ENCODE results near the gene RGMA. TPM values are rescaled to one million over a fixed set of nuclear protein-coding genes. Genes with fewer than 3 reads are reported as not detected.

Gene RGMA
- total and polyA plus RNA-seq, 2 donors (not counting 3 experiments of a cell fraction or from before 2014, with no cell fraction given), result 0.06 to 0.13 TPM

DNA sequence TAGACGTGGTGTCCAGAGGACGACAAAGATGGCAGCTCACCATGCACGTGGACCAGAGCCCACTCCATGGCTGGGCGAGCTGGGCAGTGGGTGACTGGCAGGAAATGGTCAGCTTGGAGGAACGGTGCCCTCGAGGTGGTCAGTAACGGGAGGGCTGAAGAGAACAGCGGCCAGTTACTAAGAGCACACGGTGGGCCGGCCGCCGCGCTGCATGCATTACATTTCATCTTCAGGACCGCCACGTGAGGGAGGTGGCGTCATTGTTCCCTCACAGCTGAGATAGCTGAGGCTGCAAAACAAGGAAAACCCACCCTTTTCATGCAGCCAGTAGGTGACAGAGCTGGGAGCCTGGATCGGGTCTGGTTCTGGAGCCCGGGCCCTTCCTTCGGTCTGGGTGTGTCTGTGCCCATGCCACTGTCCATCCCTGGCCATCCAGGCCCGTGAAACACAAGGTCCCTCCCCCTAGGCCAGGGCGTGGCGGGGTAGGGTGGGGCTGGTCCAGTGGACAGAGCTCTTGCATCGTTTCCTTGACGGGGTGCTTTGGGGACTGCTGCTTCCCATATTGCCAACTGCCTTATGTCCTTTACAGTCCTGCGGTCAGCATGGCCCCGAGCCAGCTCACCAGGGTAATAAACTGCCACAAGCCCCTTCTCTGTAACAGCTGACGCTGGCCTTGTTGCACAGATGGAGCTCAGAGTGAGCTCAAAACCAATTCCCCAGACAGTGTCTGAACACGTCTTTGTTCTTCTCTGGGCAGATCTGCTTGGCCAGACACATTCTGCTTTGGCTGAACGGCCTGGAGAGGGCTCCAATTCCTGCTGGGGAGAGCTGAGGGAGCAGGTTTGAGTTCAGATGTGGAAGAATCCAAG is 51.8 kb downstream of the RGMA start:
- no peak overlapping the region for H3K27ac ChIP-seq (ENCODE audit: insufficient read depth, low read depth, low read length)
- H3K9me1 ChIP-seq (replicated peaks; ENCODE audit: control insufficient read depth, extremely low read depth, insufficient read depth, low read length), result no peaks in the 10 kb centered on the region
- H3K4me3 ChIP-seq (replicated peaks in 1 of 3; ENCODE audit: insufficient read depth in 1 of 3, low read depth in 1 of 3, low read length in 3 of 3), result no peak overlapping the region
- no peaks in the 10 kb centered on the region for H3K79me2 ChIP-seq (ENCODE audit: control insufficient read depth, insufficient read depth, low read length)
- H3K27me3 ChIP-seq (ENCODE audit: control insufficient read depth in 2 of 2, insufficient read depth in 2 of 2, low read length in 2 of 2), result no peaks in the 10 kb centered on the region
- H3K9me3 ChIP-seq (replicated peaks; ENCODE audit: control insufficient read depth, insufficient read depth, low read length), result no peaks in the 10 kb centered on the region
- no peak overlapping the region for H3K9ac ChIP-seq (replicated peaks; ENCODE audit: extremely low read depth, insufficient read depth, low read length)
- DNase-seq (ENCODE audit: low read depth, low spot score) (no peak), FAIRE-seq (no peak)
- H3K4me2 ChIP-seq (ENCODE audit: insufficient read depth, low read length), result no peak overlapping the region
- CTCF ChIA-PET, result interaction anchor here (0.8 to 4.8 kb wide), 2 partner anchors 240 to 1287 kb away, joined by 3 to 29 read pairs; no protein-coding TSS in a partner anchor
- H3K36me3 ChIP-seq (ENCODE audit: control insufficient read depth in 2 of 2, extremely low read depth in 1 of 2, insufficient read depth in 2 of 2, low read length in 2 of 2), result no peaks in the 10 kb centered on the region
- no peaks in the 10 kb centered on the region for H3K4me1 ChIP-seq (ENCODE audit: control insufficient read depth, extremely low read depth, insufficient read depth, low read length)
- TF ChIP-seq, protein P1, sequence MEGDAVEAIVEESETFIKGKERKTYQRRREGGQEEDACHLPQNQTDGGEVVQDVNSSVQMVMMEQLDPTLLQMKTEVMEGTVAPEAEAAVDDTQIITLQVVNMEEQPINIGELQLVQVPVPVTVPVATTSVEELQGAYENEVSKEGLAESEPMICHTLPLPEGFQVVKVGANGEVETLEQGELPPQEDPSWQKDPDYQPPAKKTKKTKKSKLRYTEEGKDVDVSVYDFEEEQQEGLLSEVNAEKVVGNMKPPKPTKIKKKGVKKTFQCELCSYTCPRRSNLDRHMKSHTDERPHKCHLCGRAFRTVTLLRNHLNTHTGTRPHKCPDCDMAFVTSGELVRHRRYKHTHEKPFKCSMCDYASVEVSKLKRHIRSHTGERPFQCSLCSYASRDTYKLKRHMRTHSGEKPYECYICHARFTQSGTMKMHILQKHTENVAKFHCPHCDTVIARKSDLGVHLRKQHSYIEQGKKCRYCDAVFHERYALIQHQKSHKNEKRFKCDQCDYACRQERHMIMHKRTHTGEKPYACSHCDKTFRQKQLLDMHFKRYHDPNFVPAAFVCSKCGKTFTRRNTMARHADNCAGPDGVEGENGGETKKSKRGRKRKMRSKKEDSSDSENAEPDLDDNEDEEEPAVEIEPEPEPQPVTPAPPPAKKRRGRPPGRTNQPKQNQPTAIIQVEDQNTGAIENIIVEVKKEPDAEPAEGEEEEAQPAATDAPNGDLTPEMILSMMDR (IDR thresholded peaks at IDR 0.05; ENCODE audit: extremely low read depth in 1 of 2, insufficient read depth in 1 of 2, low read depth in 1 of 2, low read length in 2 of 2), result no peak
- TF ChIP-seq GATA2 (IDR thresholded peaks at IDR 0.05; ENCODE audit: insufficient read depth, insufficient read length, low read depth, low read length) (no peak), MYC (IDR thresholded peaks at IDR 0.05; ENCODE audit: low read depth, low read length) (no peak), FOS (IDR thresholded peaks at IDR 0.05; ENCODE audit: borderline replicate concordance, insufficient read depth, low read length) (no peak), JUN (IDR thresholded peaks at IDR 0.05; ENCODE audit: borderline replicate concordance, insufficient read depth, insufficient read length, low read depth) (no peak), POLR2AphosphoS5 (IDR thresholded peaks at IDR 0.05; ENCODE audit: insufficient read depth, low read depth, low read length) (no peak), EZH2 (IDR thresholded peaks at IDR 0.05; ENCODE audit: borderline replicate concordance, low read depth, low read length, severe bottlenecking) (no peak), POLR2A (IDR thresholded peaks at IDR 0.05; ENCODE audit: low read depth, low read length) (no peak)
- TF ChIP-seq, protein P2, sequence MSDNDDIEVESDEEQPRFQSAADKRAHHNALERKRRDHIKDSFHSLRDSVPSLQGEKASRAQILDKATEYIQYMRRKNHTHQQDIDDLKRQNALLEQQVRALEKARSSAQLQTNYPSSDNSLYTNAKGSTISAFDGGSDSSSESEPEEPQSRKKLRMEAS (IDR thresholded peaks at IDR 0.05; ENCODE audit: insufficient read depth, insufficient read length), result no peak
- H2AFZ ChIP-seq (ENCODE audit: low read depth, low read length), result no peak overlapping the region
- dilution Hi-C loops (cut with MboI; ENCODE audit: extremely low pct_ligation_motif_present, low sequenced_read_pairs), result no loop called here
- intact Hi-C loops (cut with micrococcal nuclease), result no loop called here
- POLR2A ChIA-PET, result no interaction called here
- no TSS peak for BruUV-seq (replicated peaks)
- no peaks in the 10 kb centered on the region for H4K20me1 ChIP-seq (replicated peaks; ENCODE audit: control insufficient read depth, extremely low read depth, insufficient read depth, low read length)
